Stimulated activated CD4-positive, alpha-beta T cell treated with anti-CD3 and anti-CD28 coated beads, Interleukin-15, amount 100 ng/mL, for 24 hours (primary cell): ENCODE measurements around the gene ZGRF1.
"Not testable (repeated sequence)": the region's sequence is repeated elsewhere in the genome, so short reads cannot be mapped to it uniquely, and the experiment has no call there.

Experiments used
- DNase-seq: peaks from one replicate; pipeline ENCODE4 v3.0.0-alpha.2; 2020

ZGRF1 gene

DNA sequence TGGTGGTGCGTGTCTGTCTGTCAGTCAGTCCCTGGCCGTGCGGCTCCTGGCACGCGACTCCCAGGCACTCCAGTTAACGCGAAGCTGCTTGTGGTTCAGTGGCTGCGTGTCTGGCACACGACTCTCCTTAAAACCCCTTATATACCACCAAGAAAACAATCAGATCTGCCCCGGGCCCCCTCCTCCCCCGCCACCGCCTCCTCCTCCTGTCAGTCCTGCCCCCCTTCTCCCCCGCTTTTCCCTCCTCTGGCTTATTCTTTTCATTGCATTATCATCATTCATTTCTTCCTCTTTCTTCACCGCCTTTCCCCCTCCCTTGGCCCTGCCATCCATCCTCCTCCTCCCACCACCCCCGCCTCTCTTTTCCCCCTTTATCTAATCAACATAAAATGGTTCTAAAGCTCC, 120.6 kb downstream of the ZGRF1 start, which contains the start of gene NEUROG2:
Gene NEUROG2 (minus strand): TSS at position 115 of the 405 bp plus-strand sequence. CDS start 705 bp downstream, outside the sequence.
- no peak for DNase-seq

- peak; percentile 59 for DNase-seq
Observed at GRCh38 chr4:112515198-112516065, 121.3 kb downstream of the ZGRF1 start.

GRCh38 chr4:112514647-112515197, 122.0 kb downstream of the ZGRF1 start:
- DNase-seq: peak; percentile 23

GRCh38 chr4:112513971-112514646, 122.6 kb downstream of the ZGRF1 start:
- no peak for DNase-seq

DNA sequence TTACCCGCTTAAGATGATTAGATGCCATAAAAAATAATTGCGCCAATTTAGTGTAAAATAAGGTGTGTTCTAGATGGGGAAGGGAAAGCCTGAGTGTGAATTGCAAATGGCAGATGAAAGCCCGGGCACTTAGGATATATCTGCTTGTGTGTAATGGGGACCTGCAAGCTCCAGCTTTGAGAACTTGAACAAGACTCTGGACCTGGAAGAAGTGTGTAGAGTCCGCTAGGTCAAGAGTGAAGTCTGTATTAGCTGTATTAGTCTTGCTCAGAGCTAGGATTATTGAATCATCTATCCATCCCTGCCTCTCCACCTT, 124.9 kb downstream of the ZGRF1 start:
- DNase-seq: no peak

DNA sequence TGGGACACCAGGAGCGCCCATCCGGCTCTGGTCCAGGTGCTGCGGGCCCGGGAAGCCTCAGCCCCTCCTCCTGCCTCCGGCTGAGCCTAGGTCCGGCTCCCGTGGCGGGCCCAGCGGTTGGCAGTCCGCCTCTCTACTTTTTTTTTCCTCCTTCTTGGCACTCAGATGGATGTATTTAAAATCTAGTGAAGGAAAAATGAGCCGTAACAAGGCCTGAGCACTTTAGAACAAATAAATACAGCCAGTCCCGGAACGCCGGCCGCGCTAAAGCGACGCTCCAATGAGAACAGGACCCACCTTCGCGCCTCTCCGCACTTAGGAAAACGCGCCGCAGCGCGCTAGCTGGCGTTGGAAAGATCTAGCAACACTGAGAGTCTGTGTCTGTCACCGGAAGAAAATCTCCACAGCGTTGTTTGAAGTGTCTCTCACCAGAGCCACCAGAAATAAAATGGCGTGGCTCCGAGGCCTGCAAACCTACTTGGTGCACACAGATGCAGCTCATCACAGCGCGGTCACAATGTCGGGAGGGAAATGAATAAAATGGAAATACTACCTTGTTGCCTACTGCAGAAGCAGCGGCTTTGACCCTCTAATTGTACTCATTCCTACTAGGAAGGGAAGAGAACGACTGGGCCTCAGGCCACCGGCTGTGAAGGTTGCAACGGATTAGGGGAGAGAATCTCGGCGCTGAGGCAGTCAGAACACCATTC, 125.5 kb downstream of the ZGRF1 start:
- peak; percentile 18 for DNase-seq

GRCh38 chr4:112510291-112511092, 126.2 kb downstream of the ZGRF1 start:
- no peak for DNase-seq

DNA sequence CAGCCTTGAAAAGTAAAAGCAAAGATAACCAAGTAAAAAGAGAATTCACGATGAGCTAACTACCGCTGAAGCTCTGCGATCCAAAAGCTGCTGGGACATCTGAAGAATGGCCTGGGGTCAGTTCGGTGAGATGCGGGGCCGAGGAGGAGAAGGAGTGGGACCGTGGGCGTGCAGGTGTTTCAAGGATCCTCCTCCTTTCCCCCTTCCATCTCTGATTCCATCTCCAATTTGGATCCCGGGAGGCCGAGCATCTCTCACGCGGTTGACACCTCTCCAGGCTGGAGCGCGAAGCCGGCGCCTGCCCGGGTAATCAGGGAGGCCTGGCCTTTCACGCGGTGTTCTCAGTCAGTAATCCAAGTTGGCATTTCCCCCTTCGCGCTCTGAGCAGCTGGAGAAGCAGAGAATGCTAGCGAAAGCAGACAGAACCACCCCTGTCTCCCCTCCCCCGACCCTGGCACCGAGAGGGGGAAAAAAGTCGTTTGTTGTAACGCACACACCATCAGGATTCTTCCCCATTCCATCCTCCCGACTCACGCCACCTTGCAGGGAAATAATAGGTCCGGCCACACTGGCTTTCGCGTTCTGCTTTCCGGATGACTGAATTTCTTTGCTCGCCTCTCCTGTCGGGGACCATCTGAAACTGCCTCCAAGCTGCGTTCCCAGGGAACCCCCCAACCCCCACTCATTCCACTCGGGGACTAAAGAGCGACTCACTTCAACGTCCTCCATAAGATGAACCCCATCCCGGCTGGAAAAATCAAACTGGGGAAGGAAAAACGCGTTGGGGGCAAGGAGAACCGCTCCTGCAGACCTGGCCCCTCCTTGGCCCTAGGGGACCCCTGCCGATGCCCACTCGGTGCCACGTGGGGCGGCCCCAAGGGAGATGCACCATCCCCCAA, 127.2 kb downstream of the ZGRF1 start:
- no peak for DNase-seq

GRCh38 chr4:112508356-112508755, 128.4 kb downstream of the ZGRF1 start:
- no peak for DNase-seq

DNA sequence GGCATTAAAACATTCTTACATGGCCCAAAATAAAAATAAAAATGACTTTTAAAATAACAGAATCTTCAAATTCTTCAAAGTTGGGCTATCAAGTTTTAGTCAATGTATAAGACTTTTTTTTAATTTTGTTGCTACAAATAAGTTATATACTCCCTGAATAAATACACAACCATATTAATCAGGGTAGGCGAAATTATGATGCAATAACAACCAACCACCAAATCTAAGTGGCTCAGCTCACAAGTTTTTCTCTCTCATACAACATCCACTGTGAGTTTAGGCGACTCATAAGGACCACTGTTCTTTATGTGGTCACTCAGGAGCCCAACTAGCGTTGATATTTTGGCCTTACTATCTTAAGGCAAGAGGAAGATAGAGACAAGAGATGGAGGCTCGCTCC, 131.9 kb downstream of the ZGRF1 start:
- DNase-seq: no peak

- DNase-seq: no peak
Observed at GRCh38 chr4:112502871-112503270, 133.8 kb downstream of the ZGRF1 start.

DNA sequence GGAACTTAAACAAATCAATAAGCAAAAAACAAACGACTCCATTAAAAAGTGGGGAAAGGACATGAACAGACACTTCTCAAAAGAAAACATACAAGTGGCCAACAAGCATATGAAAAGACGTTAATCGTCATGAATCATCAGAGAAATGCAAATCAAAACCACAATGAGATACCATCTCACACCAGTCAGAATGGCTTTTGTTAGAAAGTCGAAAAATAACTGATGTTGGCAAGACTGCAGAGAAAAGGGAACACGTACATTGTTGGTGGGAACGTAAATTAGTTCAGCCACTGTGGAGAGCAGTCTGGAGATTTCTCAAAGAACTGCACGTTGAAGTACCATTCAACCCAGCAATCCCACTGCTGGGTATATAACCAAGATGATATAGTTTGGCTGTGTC, 144.4 kb downstream of the ZGRF1 start:
- DNase-seq: no peak

DNA sequence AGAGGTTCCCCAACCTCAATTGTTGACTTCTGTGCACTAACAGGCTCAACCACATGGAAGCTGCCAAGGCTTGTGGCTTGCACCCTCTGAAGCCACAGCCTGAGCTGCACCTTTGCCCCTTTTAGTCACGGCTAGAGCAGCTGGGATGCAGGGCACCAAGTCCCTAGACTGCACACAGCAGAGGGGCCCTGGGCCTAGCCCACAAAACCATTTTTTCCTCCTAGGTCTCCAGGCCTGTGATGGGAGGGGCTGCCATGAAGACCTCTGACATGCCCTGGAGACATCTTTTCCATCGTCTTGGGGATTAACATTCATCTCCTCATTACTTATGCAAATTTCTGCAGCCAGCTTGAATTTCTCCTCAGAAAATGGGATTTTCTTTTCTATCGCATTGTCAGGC, 145.9 kb downstream of the ZGRF1 start:
- not testable (repeated sequence) for DNase-seq
